HCT116 (cell line): ENCODE data around the gene POLE3. TPM values are rescaled to one million over a fixed set of nuclear protein-coding genes. Genes with fewer than 3 reads are reported as not detected.
"Not testable (repeated sequence)": the region's sequence is repeated elsewhere in the genome, so short reads cannot be mapped to it uniquely, and the experiment has no call there.

Experiments
- ATAC-seq: fragments of 200-7000 bp; cut with Tn5 transposase; 2 replicates; pipeline ENCODE4 v1.9.1; 2020; ENCODE audit warnings: mild to moderate bottlenecking, moderate library complexity
- BruUV-seq: library from RNA; stranded (reverse); fragments of 400-500 nt; replicated peaks from 2 replicates; lab custom pipeline; 2021; lab: Mats Ljungman, UMichigan
- CTCF ChIA-PET: fragments of 300-600 bp; sonication (Branson Sonifier 250); formaldehyde crosslinking; loops from one replicate; lab custom pipeline; 2021; ENCODE audit warnings: antibody characterized with exemption; lab: Charles Lee
- POLR2A ChIA-PET: fragments of 300-600, 350-600 bp; sonication (Branson Sonifier 250); formaldehyde crosslinking; loops from one replicate; lab custom pipeline; 2021; ENCODE audit warnings: antibody characterized with exemption; lab: Charles Lee
- RAD21 ChIA-PET, 2 experiments: fragments of 300-600 bp; sonication (Branson Sonifier 250); formaldehyde crosslinking; loops; one replicate each; lab custom pipeline; 2023; ENCODE audit warnings: low total read pairs in 2 of 2; ENCODE audit not compliant: uncharacterized antibody in 2 of 2, unreplicated experiment in 2 of 2, low non-redundant PET in 1 of 2; lab: Charles Lee
- DNase-seq: peaks from one replicate; pipeline ENCODE4 v3.0.0-alpha.2; 2010; ENCODE audit warnings: low read depth, low spot score
- H2AFZ ChIP-seq: fragments of 200-600 bp; shearing (Covaris generic), sonication (generic); 2 replicates; pipeline ENCODE4 v1.6.1; 2017; ENCODE audit warnings: low read depth, mixed run types, mixed read lengths, antibody characterized with exemption, low read length; ENCODE audit not compliant: poor library complexity, severe bottlenecking
- H3K27ac ChIP-seq: 2 replicates; pipeline ENCODE4 v1.5.1; 2012; ENCODE audit warnings: low read depth, low read length
- H3K27me3 ChIP-seq: fragments of 200-600 bp; sonication (generic); 2 replicates; pipeline ENCODE4 v1.6.1; 2016; ENCODE audit warnings: mixed run types, low read length, mixed read lengths; ENCODE audit not compliant: insufficient read depth
- H3K36me3 ChIP-seq, 2 experiments: fragments of 200-500 bp in 1 of 2; fragments of 200-600 bp in 1 of 2; sonication (Bioruptor generic) in 1 of 2; sonication (generic) in 1 of 2; 2 replicates each; pipeline versions ENCODE4 v1.5.1 to v1.6.1; 2014 to 2016; ENCODE audit warnings: low read length in 2 of 2, inconsistent platforms in 1 of 2, mixed read lengths in 1 of 2, mixed run types in 1 of 2; ENCODE audit not compliant: insufficient read depth in 2 of 2, control insufficient read depth in 1 of 2
- H3K4me1 ChIP-seq, 2 experiments: fragments of 200-600 bp in 1 of 2; sonication (generic) in 1 of 2; 2 replicates each; pipeline versions ENCODE4 v1.5.1 to v1.6.1; 2012 to 2017; ENCODE audit warnings: low read length in 2 of 2, inconsistent platforms in 1 of 2, mild to moderate bottlenecking in 1 of 2, mixed read lengths in 1 of 2, mixed run types in 1 of 2, moderate library complexity in 1 of 2; ENCODE audit not compliant: insufficient read depth in 2 of 2, control insufficient read depth in 1 of 2
- H3K4me2 ChIP-seq: fragments of 200-600 bp; sonication (generic); 2 replicates; pipeline ENCODE4 v1.6.1; 2017; ENCODE audit warnings: mixed run types, low read length, mixed read lengths
- H3K4me3 ChIP-seq, 2 experiments: fragments of 200-600 bp in 1 of 2; sonication (generic) in 1 of 2; replicated peaks in 1 of 2; 2 replicates each; pipeline ENCODE4 v1.5.1; 2011 to 2016; ENCODE audit warnings: low read length in 2 of 2, control low read depth in 1 of 2, low read depth in 1 of 2, mild to moderate bottlenecking in 1 of 2, mixed read lengths in 1 of 2, mixed run types in 1 of 2
- H3K79me2 ChIP-seq: fragments of 200-600 bp; sonication (generic); 2 replicates; pipeline ENCODE4 v1.6.1; 2017; ENCODE audit warnings: mild to moderate bottlenecking, mixed run types, low read length, moderate library complexity, mixed read lengths; ENCODE audit not compliant: insufficient read depth
- H3K9ac ChIP-seq: fragments of 200-600 bp; sonication (generic); 2 replicates; pipeline ENCODE4 v1.6.1; 2016; ENCODE audit warnings: low read length, mixed read lengths
- H3K9me2 ChIP-seq: fragments of 200-600 bp; sonication (generic), shearing (Covaris generic); 2 replicates; pipeline ENCODE4 v1.6.1; 2017; ENCODE audit warnings: mixed run types, mild to moderate bottlenecking, moderate library complexity; ENCODE audit not compliant: insufficient read depth
- H3K9me3 ChIP-seq, 2 experiments: fragments of 200-500 bp in 1 of 2; fragments of 200-600 bp in 1 of 2; sonication (Bioruptor generic) in 1 of 2; sonication (generic) in 1 of 2; 2 replicates each; pipeline ENCODE4 v1.6.1; 2014 to 2017; ENCODE audit warnings: low read length in 2 of 2, mixed read lengths in 2 of 2, inconsistent platforms in 1 of 2, low read depth in 1 of 2, mild to moderate bottlenecking in 1 of 2, mixed run types in 1 of 2, moderate library complexity in 1 of 2; ENCODE audit not compliant: control insufficient read depth in 1 of 2, insufficient read depth in 1 of 2
- H4K20me1 ChIP-seq: fragments of 200-600 bp; sonication (generic), shearing (Covaris generic); 2 replicates; pipeline ENCODE4 v1.6.1; 2017; ENCODE audit warnings: mixed run types, mild to moderate bottlenecking, moderate library complexity; ENCODE audit not compliant: insufficient read depth
- YY1 ChIP-seq: IDR thresholded peaks from 2 replicates; pipeline ENCODE4 v1.6.1; 2011; ENCODE audit warnings: low read length, low read depth, moderate library complexity, mild to moderate bottlenecking; ENCODE audit not compliant: insufficient replicate concordance; ENCODE audit errors: extremely low read depth
- intact Hi-C: fragments of 100-400 bp; cut with micrococcal nuclease; formaldehyde crosslinking; loops from 2 replicates; pipeline ENCODE4 v1.10.0; 2022
- total RNA-seq: library from RNA; stranded (reverse); gene quantifications from one replicate; pipeline ENCODE4 v1.2.1, GENCODE V29; 2021; ENCODE audit not compliant: unreplicated experiment
- TF ChIP-seq, protein P1 (sequence below), 3 experiments: fragments of 200-600 bp in 1 of 3; sonication (generic) in 1 of 3; IDR thresholded peaks in 2 of 3; conservative IDR thresholded peaks in 1 of 3; 2 replicates each; pipeline ENCODE4 v1.5.1; 2012 to 2017; ENCODE audit warnings: low read depth in 2 of 3, low read length in 2 of 3, antibody characterized with exemption in 1 of 3, borderline replicate concordance in 1 of 3, control low read depth in 1 of 3, mild to moderate bottlenecking in 1 of 3, mixed read lengths in 1 of 3, mixed run types in 1 of 3, moderate library complexity in 1 of 3; ENCODE audit not compliant: insufficient read depth in 1 of 3

Gene POLE3
- total RNA-seq, 1 experiment from 2014 or later = 65.1 TPM

DNA sequence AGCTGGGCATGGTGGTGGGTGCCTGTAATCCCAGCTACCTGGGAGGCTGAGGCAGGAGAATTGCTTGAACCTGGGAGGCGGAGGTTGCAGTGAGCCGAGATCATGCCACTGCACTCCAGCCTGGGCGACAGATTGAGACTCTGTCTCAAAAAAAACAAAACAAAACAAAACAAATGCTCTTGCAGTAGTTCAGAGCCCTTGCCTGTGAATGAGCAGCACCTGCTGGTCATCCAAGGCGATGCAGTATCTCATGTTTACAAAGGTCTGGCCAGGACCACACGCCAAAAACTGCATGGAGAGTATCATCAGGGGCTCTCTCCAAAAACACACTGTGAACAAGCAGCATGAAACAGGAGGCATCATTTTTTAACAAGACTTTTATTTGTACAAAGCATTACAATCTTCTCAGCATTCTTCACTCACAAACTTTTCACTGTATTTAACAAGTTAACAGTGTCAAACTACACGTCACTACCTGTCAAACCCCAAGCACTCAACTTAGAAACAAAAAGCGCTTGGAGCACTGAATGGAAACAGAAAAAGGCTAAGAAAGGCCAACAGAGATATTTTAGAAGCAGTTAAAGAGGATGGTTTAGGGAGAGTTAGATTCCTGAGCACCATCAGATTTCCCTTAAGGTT, 3.5 kb downstream of the POLE3 start:
- peak; percentile 46 for ATAC-seq
- peaks cover 12 to 20% of the 10 kb centered on the region in 2 experiments; a peak in 3 of 4 replicates for H3K36me3 ChIP-seq
- H3K9me2 ChIP-seq, H4K20me1 ChIP-seq, H3K27me3 ChIP-seq, POLR2A ChIA-PET, H3K9me3 ChIP-seq, H3K9ac ChIP-seq, CTCF ChIA-PET, BruUV-seq, H3K27ac ChIP-seq, H2AFZ ChIP-seq, H3K4me2 ChIP-seq, H3K4me3 ChIP-seq: not testable (repeated sequence)
- TF ChIP-seq, protein P1, sequence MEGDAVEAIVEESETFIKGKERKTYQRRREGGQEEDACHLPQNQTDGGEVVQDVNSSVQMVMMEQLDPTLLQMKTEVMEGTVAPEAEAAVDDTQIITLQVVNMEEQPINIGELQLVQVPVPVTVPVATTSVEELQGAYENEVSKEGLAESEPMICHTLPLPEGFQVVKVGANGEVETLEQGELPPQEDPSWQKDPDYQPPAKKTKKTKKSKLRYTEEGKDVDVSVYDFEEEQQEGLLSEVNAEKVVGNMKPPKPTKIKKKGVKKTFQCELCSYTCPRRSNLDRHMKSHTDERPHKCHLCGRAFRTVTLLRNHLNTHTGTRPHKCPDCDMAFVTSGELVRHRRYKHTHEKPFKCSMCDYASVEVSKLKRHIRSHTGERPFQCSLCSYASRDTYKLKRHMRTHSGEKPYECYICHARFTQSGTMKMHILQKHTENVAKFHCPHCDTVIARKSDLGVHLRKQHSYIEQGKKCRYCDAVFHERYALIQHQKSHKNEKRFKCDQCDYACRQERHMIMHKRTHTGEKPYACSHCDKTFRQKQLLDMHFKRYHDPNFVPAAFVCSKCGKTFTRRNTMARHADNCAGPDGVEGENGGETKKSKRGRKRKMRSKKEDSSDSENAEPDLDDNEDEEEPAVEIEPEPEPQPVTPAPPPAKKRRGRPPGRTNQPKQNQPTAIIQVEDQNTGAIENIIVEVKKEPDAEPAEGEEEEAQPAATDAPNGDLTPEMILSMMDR (IDR thresholded peaks at IDR 0.05 in 2 of 3, conservative IDR thresholded peaks at IDR 0.05 in 1 of 3; ENCODE audit: borderline replicate concordance in 1 of 3, insufficient read depth in 1 of 3, low read depth in 2 of 3, low read length in 2 of 3) = peak in 2 of 3 experiments; percentile 61 to 75; a peak in 4 of 6 replicates
- TF ChIP-seq YY1 = peak; percentile 29
- peak; percentile 48 for DNase-seq
- intact Hi-C loops = loop anchor here (1.0 kb wide), 2 partner anchors 98 to 133 kb away; no protein-coding TSS in a partner anchor
- peaks cover 6 to 17% of the 10 kb centered on the region in 2 experiments for H3K4me1 ChIP-seq
- H3K79me2 ChIP-seq = peaks cover 33% of the 10 kb centered on the region
- RAD21 ChIA-PET = interaction anchor here in 1 of 2 experiments (1.0 kb wide), 1 partner anchor 251 kb away, joined by 3 read pairs; no protein-coding TSS in a partner anchor

DNA sequence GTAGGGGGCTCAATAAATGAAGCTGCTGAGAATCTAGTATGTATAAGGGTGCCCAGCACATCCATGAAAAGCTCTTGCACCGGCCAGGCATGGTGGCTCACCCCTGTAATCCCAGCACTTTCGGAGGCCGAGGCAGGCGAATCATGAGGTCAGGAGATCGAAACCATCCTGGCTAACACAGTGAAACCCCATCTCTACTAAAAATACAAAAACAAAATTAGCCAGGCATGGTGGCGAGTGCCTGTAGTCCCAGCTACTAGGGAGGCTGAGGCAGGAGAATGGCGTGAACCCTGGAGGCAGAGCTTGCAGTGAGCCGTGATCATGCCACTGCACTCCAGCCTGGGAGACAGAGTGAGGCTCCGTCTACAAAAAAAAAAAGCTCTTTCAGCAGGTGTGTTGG, 4.1 kb downstream of the POLE3 start:
- H3K4me2 ChIP-seq, H3K4me3 ChIP-seq, H3K9me2 ChIP-seq, H3K9me3 ChIP-seq, H2AFZ ChIP-seq, ATAC-seq, intact Hi-C loops, POLR2A ChIA-PET, BruUV-seq, H3K27ac ChIP-seq, H3K9ac ChIP-seq, CTCF ChIA-PET, H3K27me3 ChIP-seq, DNase-seq, RAD21 ChIA-PET, H4K20me1 ChIP-seq: not testable (repeated sequence)
- peaks cover 5 to 18% of the 10 kb centered on the region in 2 experiments for H3K4me1 ChIP-seq
- peaks cover 12 to 20% of the 10 kb centered on the region in 2 experiments; a peak in 3 of 4 replicates for H3K36me3 ChIP-seq
- H3K79me2 ChIP-seq = peaks cover 33% of the 10 kb centered on the region
